Nephron progenitor cell (in vitro differentiated cells): Measurements from ENCODE around the gene LCAT.

ENCODE experiments used
- DNase-seq: peaks from one replicate; pipeline ENCODE4 v3.0.0; 2021
- H3K27ac Mint-ChIP-seq: 2 replicates; pipeline ENCODE4 v1.8.0; 2021; ENCODE audit warnings: mild to moderate bottlenecking, moderate library complexity, mixed read lengths
- H3K27me3 Mint-ChIP-seq: 2 replicates; pipeline ENCODE4 v1.8.0; 2021; ENCODE audit warnings: mild to moderate bottlenecking, low read depth, mixed read lengths; ENCODE audit not compliant: poor library complexity
- H3K36me3 Mint-ChIP-seq: 2 replicates; pipeline ENCODE4 v1.8.0; 2021; ENCODE audit warnings: low read depth, mixed read lengths
- H3K4me1 Mint-ChIP-seq: 2 replicates; pipeline ENCODE4 v1.8.0; 2021; ENCODE audit warnings: mixed read lengths
- H3K4me3 Mint-ChIP-seq: 2 replicates; pipeline ENCODE4 v1.8.0; 2021; ENCODE audit warnings: mild to moderate bottlenecking, moderate library complexity, mixed read lengths
- H3K9me3 Mint-ChIP-seq: 2 replicates; pipeline ENCODE4 v1.8.0; 2021; ENCODE audit warnings: mild to moderate bottlenecking, moderate library complexity, mixed read lengths
- CTCF ChIP-seq: fragments of 200-600 bp; sonication (generic); IDR thresholded peaks from 2 replicates; pipeline ENCODE4 v1.5.0; 2021; ENCODE audit warnings: antibody characterized with exemption

The LCAT gene

GRCh38 chr16:67988675-67989074 is 44.8 kb upstream of the LCAT start:
- H3K9me3 Mint-ChIP-seq: no peaks in the 10 kb centered on the region
- no peaks in the 10 kb centered on the region for H3K36me3 Mint-ChIP-seq
- H3K4me3 Mint-ChIP-seq: no peak overlapping the region
- no peak overlapping the region for H3K27ac Mint-ChIP-seq
- no peak for DNase-seq
- peaks cover 11% of the 10 kb centered on the region for H3K27me3 Mint-ChIP-seq
- peaks cover 52% of the 10 kb centered on the region for H3K4me1 Mint-ChIP-seq
- TF ChIP-seq CTCF: no peak

- H3K9me3 Mint-ChIP-seq: peaks cover 3% of the 10 kb centered on the region
- no peak for TF ChIP-seq CTCF
- H3K27ac Mint-ChIP-seq: peak overlapping the region; percentile 56
- no peak for DNase-seq
- no peak overlapping the region for H3K4me3 Mint-ChIP-seq
- no peaks in the 10 kb centered on the region for H3K36me3 Mint-ChIP-seq
- H3K27me3 Mint-ChIP-seq: peaks cover 16% of the 10 kb centered on the region
- peaks cover 60% of the 10 kb centered on the region for H3K4me1 Mint-ChIP-seq
Measured at GRCh38 chr16:67987460-67988160, 43.7 kb upstream of the LCAT start.

GRCh38 chr16:67986949-67987348 is 43.0 kb upstream of the LCAT start:
- no peak overlapping the region for H3K27ac Mint-ChIP-seq
- TF ChIP-seq CTCF: no peak
- DNase-seq: no peak
- no peak overlapping the region for H3K4me3 Mint-ChIP-seq
- peaks cover 18% of the 10 kb centered on the region for H3K27me3 Mint-ChIP-seq
- peaks cover 57% of the 10 kb centered on the region for H3K4me1 Mint-ChIP-seq
- no peaks in the 10 kb centered on the region for H3K36me3 Mint-ChIP-seq
- H3K9me3 Mint-ChIP-seq: peaks cover 6% of the 10 kb centered on the region

- peaks cover 23% of the 10 kb centered on the region for H3K27me3 Mint-ChIP-seq
- H3K36me3 Mint-ChIP-seq: no peaks in the 10 kb centered on the region
- no peak overlapping the region for H3K27ac Mint-ChIP-seq
- no peak for DNase-seq
- no peak for TF ChIP-seq CTCF
- H3K9me3 Mint-ChIP-seq: peaks cover 6% of the 10 kb centered on the region
- H3K4me3 Mint-ChIP-seq: no peak overlapping the region
- peaks cover 23% of the 10 kb centered on the region for H3K4me1 Mint-ChIP-seq
Measured at GRCh38 chr16:67982011-67982696, 38.2 kb upstream of the LCAT start.

- Mint-ChIP-seq H3K4me1 (peaks cover 31% of the 10 kb centered on the region), H3K9me3 (peaks cover 6% of the 10 kb centered on the region), H3K27ac (no peak within 1 kb of the TSS), H3K27me3 (peaks cover 35% of the 10 kb centered on the region), H3K4me3 (no peak within 1 kb of the TSS), H3K36me3 (no peaks in the 10 kb centered on the region)
- TF ChIP-seq CTCF: no peak
- no peak for DNase-seq
Measured at GRCh38 chr16:67979955-67980678, 36.2 kb upstream of the LCAT start, which contains the start of gene DPEP3. TSS of gene DPEP3 (minus strand) at chr16:67980499. CDS start at chr16:67980380, 119 bp downstream.
